ENCODE results near the gene FKBP2. TPM values are rescaled to one million over a fixed set of nuclear protein-coding genes. Genes with fewer than 3 reads are reported as not detected.

Gene FKBP2
- total RNA-seq, 1 experiment from 2014 or later: 70.2 TPM

DNA sequence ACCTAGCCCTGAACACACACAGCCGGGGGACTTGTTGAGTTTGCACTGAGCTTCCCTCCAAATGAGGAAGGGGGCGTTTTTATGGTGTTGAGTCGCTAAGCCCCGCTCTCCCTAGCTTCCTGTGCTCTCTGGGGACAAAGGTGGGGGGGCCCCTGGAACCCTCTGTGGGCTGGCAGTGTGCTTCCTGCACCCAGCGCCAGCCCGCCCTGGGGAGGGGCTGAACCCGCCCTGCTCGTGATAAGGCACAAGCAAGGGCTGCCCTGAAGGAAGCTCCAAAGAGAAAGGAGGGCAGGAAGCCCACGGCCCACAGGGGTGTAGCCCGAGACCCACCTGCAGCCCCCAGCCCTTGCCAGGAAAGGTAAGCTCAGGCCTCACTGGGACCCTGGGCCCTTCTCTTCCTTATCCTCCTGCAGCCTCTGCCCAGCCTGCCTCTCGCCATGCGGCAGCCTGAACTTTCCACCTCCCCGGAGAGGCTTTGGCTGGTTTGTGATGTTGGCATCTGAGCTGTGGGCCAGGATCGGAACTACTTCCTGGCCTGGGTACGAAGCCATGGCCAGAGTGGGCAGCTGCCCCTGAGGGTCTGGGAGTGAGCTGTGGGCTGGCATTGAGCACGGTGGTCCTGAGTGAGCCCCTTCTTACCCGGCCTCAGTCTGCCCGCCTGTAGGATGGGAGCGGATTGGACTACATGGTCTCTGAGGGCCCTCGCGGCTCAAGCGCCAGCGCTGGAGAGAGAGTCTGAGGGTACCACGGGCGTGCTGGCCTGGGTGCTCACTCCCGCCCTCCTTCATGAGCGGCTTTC lies 34.2 kb upstream of the FKBP2 start, which contains the start of gene FERMT3:
Gene FERMT3 (plus strand): TSS at position 265 of the 799 bp plus-strand sequence. CDS start 644 bp downstream, outside the sequence.
- Histone ChIP-seq H3K4me1 (no peaks in the 10 kb centered on the region), H3K36me3 (ENCODE audit: control insufficient read depth, insufficient read depth, low read length) (peaks cover 5% of the 10 kb centered on the region), H3K9me3 (no peaks in the 10 kb centered on the region), H3K27me3 (replicated peaks; ENCODE audit: control insufficient read depth, insufficient read depth, low read length) (no peaks in the 10 kb centered on the region), H3K4me3 (ENCODE audit: low read depth, low read length) (no peak within 1 kb of the TSS)
- intact Hi-C loops (cut with micrococcal nuclease; ENCODE audit: unreplicated experiment): no loop called here
- peaks cover 83% of the 10 kb centered on the region for H3K36me3 Mint-ChIP-seq (ENCODE audit: insufficient read depth, unreplicated experiment)
- TF ChIP-seq, protein P1, sequence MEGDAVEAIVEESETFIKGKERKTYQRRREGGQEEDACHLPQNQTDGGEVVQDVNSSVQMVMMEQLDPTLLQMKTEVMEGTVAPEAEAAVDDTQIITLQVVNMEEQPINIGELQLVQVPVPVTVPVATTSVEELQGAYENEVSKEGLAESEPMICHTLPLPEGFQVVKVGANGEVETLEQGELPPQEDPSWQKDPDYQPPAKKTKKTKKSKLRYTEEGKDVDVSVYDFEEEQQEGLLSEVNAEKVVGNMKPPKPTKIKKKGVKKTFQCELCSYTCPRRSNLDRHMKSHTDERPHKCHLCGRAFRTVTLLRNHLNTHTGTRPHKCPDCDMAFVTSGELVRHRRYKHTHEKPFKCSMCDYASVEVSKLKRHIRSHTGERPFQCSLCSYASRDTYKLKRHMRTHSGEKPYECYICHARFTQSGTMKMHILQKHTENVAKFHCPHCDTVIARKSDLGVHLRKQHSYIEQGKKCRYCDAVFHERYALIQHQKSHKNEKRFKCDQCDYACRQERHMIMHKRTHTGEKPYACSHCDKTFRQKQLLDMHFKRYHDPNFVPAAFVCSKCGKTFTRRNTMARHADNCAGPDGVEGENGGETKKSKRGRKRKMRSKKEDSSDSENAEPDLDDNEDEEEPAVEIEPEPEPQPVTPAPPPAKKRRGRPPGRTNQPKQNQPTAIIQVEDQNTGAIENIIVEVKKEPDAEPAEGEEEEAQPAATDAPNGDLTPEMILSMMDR (IDR thresholded peaks at IDR 0.05; ENCODE audit: insufficient read depth in 1 of 2, low read depth in 1 of 2, low read length in 1 of 2, severe bottlenecking in 1 of 2, unreplicated experiment in 1 of 2): no peak
- POLR2A ChIA-PET: no interaction called here
- H3K9me3 Mint-ChIP-seq (ENCODE audit: unreplicated experiment): no peaks in the 10 kb centered on the region
- H3K4me3 Mint-ChIP-seq (ENCODE audit: unreplicated experiment): no peak within 1 kb of the TSS
- no peaks in the 10 kb centered on the region for H3K27me3 Mint-ChIP-seq (ENCODE audit: insufficient read depth, unreplicated experiment)
- no TSS peak for BruUV-seq (replicated peaks)
- CTCF ChIA-PET: interaction anchor here (1.1 kb wide), 1 partner anchor 25 kb away, joined by 3 read pairs; no protein-coding TSS in a partner anchor
- no peak within 1 kb of the TSS for H3K27ac Mint-ChIP-seq (ENCODE audit: unreplicated experiment)
- no peaks in the 10 kb centered on the region for H3K4me1 Mint-ChIP-seq (ENCODE audit: low read depth, unreplicated experiment)
- DNase-seq: no peak

DNA sequence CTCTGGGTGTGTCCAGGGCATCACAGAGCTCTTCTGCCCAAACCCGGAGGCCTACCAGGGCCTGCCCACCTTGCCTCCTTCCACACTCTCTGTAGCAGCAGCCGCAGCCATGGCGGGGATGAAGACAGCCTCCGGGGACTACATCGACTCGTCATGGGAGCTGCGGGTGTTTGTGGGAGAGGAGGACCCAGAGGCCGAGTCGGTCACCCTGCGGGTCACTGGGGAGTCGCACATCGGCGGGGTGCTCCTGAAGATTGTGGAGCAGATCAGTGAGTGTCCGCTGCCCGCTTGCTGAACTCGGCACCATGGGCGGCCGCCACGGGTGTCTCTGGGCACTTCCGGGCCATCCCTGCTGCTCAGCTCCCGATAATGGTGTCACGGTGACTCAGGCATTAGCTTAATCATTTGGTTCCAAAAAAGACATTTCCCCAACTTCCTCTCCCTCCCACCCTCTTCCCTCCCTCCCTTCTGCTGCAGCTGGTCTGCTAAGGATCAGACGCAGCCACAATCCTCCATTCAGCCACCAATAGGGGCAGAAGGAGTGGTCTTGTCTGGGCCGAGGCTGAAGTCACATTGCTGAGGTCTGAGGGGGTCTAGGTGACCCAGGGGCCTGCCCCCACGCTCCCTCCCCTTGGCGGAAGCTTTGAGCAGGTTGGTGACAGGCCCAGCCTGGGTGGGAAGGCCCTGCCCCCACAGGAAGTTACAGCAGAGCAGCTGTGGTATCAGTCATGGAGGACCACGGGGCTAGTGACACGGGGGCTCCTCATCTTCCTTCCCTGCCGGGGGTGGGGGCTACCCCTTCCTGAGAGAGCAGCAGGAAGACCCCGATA lies 33.4 kb upstream of the FKBP2 start:
- Mint-ChIP-seq H3K4me1 (ENCODE audit: low read depth, unreplicated experiment) (no peaks in the 10 kb centered on the region), H3K27ac (ENCODE audit: unreplicated experiment) (no peak overlapping the region), H3K36me3 (ENCODE audit: insufficient read depth, unreplicated experiment) (peaks cover 79% of the 10 kb centered on the region), H3K4me3 (ENCODE audit: unreplicated experiment) (no peak overlapping the region), H3K9me3 (ENCODE audit: unreplicated experiment) (no peaks in the 10 kb centered on the region), H3K27me3 (ENCODE audit: insufficient read depth, unreplicated experiment) (no peaks in the 10 kb centered on the region)
- Histone ChIP-seq H3K4me3 (ENCODE audit: low read depth, low read length) (no peak overlapping the region), H3K4me1 (no peaks in the 10 kb centered on the region), H3K36me3 (ENCODE audit: control insufficient read depth, insufficient read depth, low read length) (peaks cover 1% of the 10 kb centered on the region), H3K27me3 (replicated peaks; ENCODE audit: control insufficient read depth, insufficient read depth, low read length) (no peaks in the 10 kb centered on the region), H3K9me3 (no peaks in the 10 kb centered on the region)
- intact Hi-C loops (cut with micrococcal nuclease; ENCODE audit: unreplicated experiment): no loop called here
- TF ChIP-seq, protein P1 (IDR thresholded peaks at IDR 0.05; ENCODE audit: insufficient read depth in 1 of 2, low read depth in 1 of 2, low read length in 1 of 2, severe bottlenecking in 1 of 2, unreplicated experiment in 1 of 2): no peak
- CTCF ChIA-PET: no interaction called here
- no peak for DNase-seq
- POLR2A ChIA-PET: interaction anchor here (0.6 kb wide), 1 partner anchor 20 kb away, joined by 6 read pairs; no protein-coding TSS in a partner anchor
- no TSS peak for BruUV-seq (replicated peaks)

DNA sequence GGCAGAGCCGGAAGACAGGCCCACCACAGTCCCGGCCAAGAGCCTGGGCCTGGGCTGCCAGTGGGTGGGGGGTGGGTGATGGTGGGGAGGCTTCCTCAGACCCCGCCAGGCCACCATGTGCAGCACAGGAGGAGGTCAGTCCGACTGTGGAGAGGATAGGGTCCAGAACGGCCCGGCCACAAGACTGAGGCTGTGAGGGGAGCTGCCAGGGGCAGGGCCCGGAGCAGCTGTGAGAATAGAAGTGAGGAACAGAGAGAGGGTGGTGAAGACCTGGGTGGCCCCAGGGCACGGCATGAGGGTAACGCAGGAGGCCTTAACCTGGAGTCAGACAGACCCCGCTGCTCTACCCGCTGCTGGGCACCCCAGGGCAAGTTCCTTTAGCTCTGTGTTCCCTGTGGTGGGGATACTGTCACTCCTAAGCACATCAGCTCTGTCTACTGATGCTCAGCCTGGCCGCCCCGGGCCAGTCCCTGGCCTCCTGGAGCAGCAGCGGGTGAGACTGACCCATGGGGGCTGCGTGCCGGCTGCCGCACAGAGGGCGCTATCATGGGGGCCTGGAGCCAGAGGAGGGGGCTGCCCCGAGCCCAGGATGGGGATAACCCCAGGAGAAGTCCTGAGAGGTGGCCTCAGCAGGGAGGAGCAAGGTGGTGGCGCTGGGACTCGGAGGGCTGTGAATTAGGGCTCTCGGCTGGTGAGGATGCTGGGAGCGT lies 32.7 kb upstream of the FKBP2 start:
- no peak for DNase-seq
- TF ChIP-seq, protein P1 (IDR thresholded peaks at IDR 0.05; ENCODE audit: insufficient read depth in 1 of 2, low read depth in 1 of 2, low read length in 1 of 2, severe bottlenecking in 1 of 2, unreplicated experiment in 1 of 2): no peak
- Histone ChIP-seq H3K4me1 (no peaks in the 10 kb centered on the region), H3K27me3 (replicated peaks; ENCODE audit: control insufficient read depth, insufficient read depth, low read length) (no peaks in the 10 kb centered on the region), H3K36me3 (ENCODE audit: control insufficient read depth, insufficient read depth, low read length) (no peaks in the 10 kb centered on the region; the same call in none of the 2 replicates), H3K9me3 (no peaks in the 10 kb centered on the region), H3K4me3 (ENCODE audit: low read depth, low read length) (no peak overlapping the region)
- no peaks in the 10 kb centered on the region for H3K4me1 Mint-ChIP-seq (ENCODE audit: low read depth, unreplicated experiment)
- H3K4me3 Mint-ChIP-seq (ENCODE audit: unreplicated experiment): no peak overlapping the region
- intact Hi-C loops (cut with micrococcal nuclease; ENCODE audit: unreplicated experiment): no loop called here
- ChIA-PET CTCF (no interaction called here), POLR2A (interaction anchor here (0.5 to 0.6 kb wide), 2 partner anchors 19 to 50 kb away, joined by 3 to 6 read pairs; no protein-coding TSS in a partner anchor)
- no peaks in the 10 kb centered on the region for H3K9me3 Mint-ChIP-seq (ENCODE audit: unreplicated experiment)
- peaks cover 72% of the 10 kb centered on the region for H3K36me3 Mint-ChIP-seq (ENCODE audit: insufficient read depth, unreplicated experiment)
- H3K27ac Mint-ChIP-seq (ENCODE audit: unreplicated experiment): no peak overlapping the region
- no TSS peak for BruUV-seq (replicated peaks)
- no peaks in the 10 kb centered on the region for H3K27me3 Mint-ChIP-seq (ENCODE audit: insufficient read depth, unreplicated experiment)
